Activated CD8-positive, alpha-beta T cell treated with anti-CD3 and anti-CD28 coated beads for 36 hours (primary cell): ENCODE results near the gene ADGRV1. TPM values are rescaled to one million over a fixed set of nuclear protein-coding genes. Genes with fewer than 3 reads are reported as not detected.

Experiments used
- ATAC-seq: fragments of 200-7000 bp; cut with Tn5 transposase; one replicate; pipeline ENCODE4 v1.10.0; 2021; ENCODE audit warnings: mild to moderate bottlenecking, moderate library complexity
- CTCF ChIA-PET: fragments of 350-600 bp; sonication (Branson Sonifier 250); formaldehyde crosslinking; loops from one replicate; lab custom pipeline; 2021; ENCODE audit warnings: antibody characterized with exemption; lab: Charles Lee
- POLR2A ChIA-PET: fragments of 350-600 bp; sonication (Branson Sonifier 250); formaldehyde crosslinking; loops from one replicate; lab custom pipeline; 2021; ENCODE audit warnings: antibody characterized with exemption; lab: Charles Lee
- DNase-seq: peaks from one replicate; pipeline ENCODE4 v3.0.0-alpha.2; 2020
- H3K27ac Mint-ChIP-seq: one replicate; pipeline ENCODE4 v1.8.0; 2021; ENCODE audit warnings: mild to moderate bottlenecking, mixed read lengths
- H3K27me3 Mint-ChIP-seq: one replicate; pipeline ENCODE4 v1.8.0; 2021; ENCODE audit warnings: mixed read lengths
- H3K36me3 Mint-ChIP-seq: one replicate; pipeline ENCODE4 v1.8.0; 2021; ENCODE audit warnings: low read depth, mixed read lengths
- H3K4me1 Mint-ChIP-seq: one replicate; pipeline ENCODE4 v1.8.0; 2021; ENCODE audit warnings: low read depth, mixed read lengths
- H3K4me3 Mint-ChIP-seq: one replicate; pipeline ENCODE4 v1.8.0; 2021; ENCODE audit warnings: mild to moderate bottlenecking, moderate library complexity, mixed read lengths
- H3K9me3 Mint-ChIP-seq: one replicate; pipeline ENCODE4 v1.8.0; 2021; ENCODE audit warnings: mixed read lengths
- CTCF ChIP-seq: fragments of 200-600 bp; IDR thresholded peaks from one replicate; pipeline ENCODE4 v1.8.0; 2022; ENCODE audit warnings: antibody characterized with exemption, mild to moderate bottlenecking
- intact Hi-C: fragments of 100-400 bp; cut with micrococcal nuclease; formaldehyde crosslinking; loops from one replicate; pipeline ENCODE4 v1.10.0; 2022
- total RNA-seq, 2 experiments: library from RNA; stranded (reverse); gene quantifications; one replicate each; pipeline ENCODE4 v1.2.3, GENCODE V29; 2021

Gene ADGRV1
- total RNA-seq, 2 experiments from 2014 or later, result 0.18 TPM; not detected in 1

GRCh38 chr5:91164424-91164823 is 605.8 kb downstream of the ADGRV1 start:
- intact Hi-C loops, result loop anchor here (5.0 kb wide), 2 partner anchors 218 to 222 kb away; partner anchors contain the start of gene ARRDC3
- no peak overlapping the region for H3K27ac Mint-ChIP-seq
- ChIA-PET POLR2A (no interaction called here), CTCF (interaction anchor here (0.9 to 1.0 kb wide), 2 partner anchors 55 to 221 kb away, joined by 3 to 4 read pairs; no protein-coding TSS in a partner anchor)
- H3K27me3 Mint-ChIP-seq, result no peaks in the 10 kb centered on the region
- no peak for TF ChIP-seq CTCF
- no peaks in the 10 kb centered on the region for H3K36me3 Mint-ChIP-seq
- ATAC-seq (no peak), DNase-seq (no peak)
- H3K9me3 Mint-ChIP-seq, result no peaks in the 10 kb centered on the region
- H3K4me3 Mint-ChIP-seq, result no peak overlapping the region
- peaks cover 24% of the 10 kb centered on the region for H3K4me1 Mint-ChIP-seq

- H3K36me3 Mint-ChIP-seq, result no peaks in the 10 kb centered on the region
- H3K27me3 Mint-ChIP-seq, result no peaks in the 10 kb centered on the region
- DNase-seq (no peak), ATAC-seq (no peak)
- H3K4me1 Mint-ChIP-seq, result peaks cover 37% of the 10 kb centered on the region
- intact Hi-C loops, result no loop called here
- no peak overlapping the region for H3K27ac Mint-ChIP-seq
- H3K9me3 Mint-ChIP-seq, result no peaks in the 10 kb centered on the region
- no peak overlapping the region for H3K4me3 Mint-ChIP-seq
- ChIA-PET POLR2A (interaction anchor here (0.6 to 1.3 kb wide), 2 partner anchors 216 to 257 kb away, joined by 3 to 4 read pairs; no protein-coding TSS in a partner anchor), CTCF (interaction anchor here (1.4 kb wide), 1 partner anchor 219 kb away, joined by 5 read pairs; no protein-coding TSS in a partner anchor)
- TF ChIP-seq CTCF, result no peak
Measured at GRCh38 chr5:91166059-91166807, 607.6 kb downstream of the ADGRV1 start.

- intact Hi-C loops, result no loop called here
- DNase-seq (no peak), ATAC-seq (peak; percentile 43)
- Mint-ChIP-seq H3K27ac (no peak overlapping the region), H3K4me3 (no peak overlapping the region), H3K9me3 (no peaks in the 10 kb centered on the region), H3K36me3 (no peaks in the 10 kb centered on the region), H3K27me3 (no peaks in the 10 kb centered on the region), H3K4me1 (peaks cover 18% of the 10 kb centered on the region)
- CTCF ChIA-PET, result interaction anchor here (0.7 kb wide), 1 partner anchor 11 kb away, joined by 4 read pairs; no protein-coding TSS in a partner anchor
- TF ChIP-seq CTCF, result no peak
- POLR2A ChIA-PET, result no interaction called here
Measured at GRCh38 chr5:91168859-91169258, 610.3 kb downstream of the ADGRV1 start.

- no peaks in the 10 kb centered on the region for H3K27me3 Mint-ChIP-seq
- H3K36me3 Mint-ChIP-seq, result no peaks in the 10 kb centered on the region
- CTCF ChIA-PET, result no interaction called here
- peak overlapping the region; percentile 10 for H3K27ac Mint-ChIP-seq
- peak; percentile 83 for ATAC-seq
- peaks cover 18% of the 10 kb centered on the region for H3K4me1 Mint-ChIP-seq
- TF ChIP-seq CTCF, result no peak
- POLR2A ChIA-PET, result no interaction called here
- no peak overlapping the region for H3K4me3 Mint-ChIP-seq
- no peaks in the 10 kb centered on the region for H3K9me3 Mint-ChIP-seq
- no peak for DNase-seq
- intact Hi-C loops, result no loop called here
Measured at GRCh38 chr5:91170266-91170665, 611.7 kb downstream of the ADGRV1 start.

- H3K9me3 Mint-ChIP-seq, result no peaks in the 10 kb centered on the region
- H3K36me3 Mint-ChIP-seq, result no peaks in the 10 kb centered on the region
- H3K4me1 Mint-ChIP-seq, result peaks cover 19% of the 10 kb centered on the region
- POLR2A ChIA-PET, result no interaction called here
- TF ChIP-seq CTCF, result no peak
- CTCF ChIA-PET, result no interaction called here
- H3K27me3 Mint-ChIP-seq, result no peaks in the 10 kb centered on the region
- DNase-seq (no peak), ATAC-seq (no peak)
- no peak overlapping the region for H3K27ac Mint-ChIP-seq
- intact Hi-C loops, result no loop called here
- H3K4me3 Mint-ChIP-seq, result no peak overlapping the region
Measured at GRCh38 chr5:91171322-91171721, 612.7 kb downstream of the ADGRV1 start.
